Chondrocyte (in vitro differentiated cells): Measurements from ENCODE around the gene APRT. TPM values are rescaled to one million over a fixed set of nuclear protein-coding genes. Genes with fewer than 3 reads are reported as not detected.

Experiments
- DNase-seq: peaks from one replicate; pipeline ENCODE4 v3.0.0; 2021; ENCODE audit warnings: mixed read lengths, low spot score
- H3K27ac Mint-ChIP-seq: one replicate; pipeline ENCODE4 v1.8.0; 2021; ENCODE audit warnings: mild to moderate bottlenecking, moderate library complexity, mixed read lengths; ENCODE audit not compliant: unreplicated experiment
- H3K27me3 Mint-ChIP-seq: 2 replicates; pipeline ENCODE4 v1.8.0; 2021; ENCODE audit warnings: low read depth, mixed read lengths
- H3K36me3 Mint-ChIP-seq: 2 replicates; pipeline ENCODE4 v1.8.0; 2021; ENCODE audit warnings: low read depth, mixed read lengths
- H3K4me1 Mint-ChIP-seq: 2 replicates; pipeline ENCODE4 v1.8.0; 2021; ENCODE audit warnings: low read depth, mild to moderate bottlenecking, mixed read lengths
- H3K4me3 Mint-ChIP-seq: one replicate; pipeline ENCODE4 v1.8.0; 2021; ENCODE audit warnings: mild to moderate bottlenecking, moderate library complexity, mixed read lengths; ENCODE audit not compliant: unreplicated experiment
- H3K9me3 Mint-ChIP-seq: 2 replicates; pipeline ENCODE4 v1.8.0; 2021; ENCODE audit warnings: low read depth, mixed read lengths
- CTCF ChIP-seq: fragments of 200-600 bp; sonication (generic); IDR thresholded peaks from 2 replicates; pipeline ENCODE4 v1.5.0; 2021; ENCODE audit warnings: antibody characterized with exemption, mild to moderate bottlenecking, moderate library complexity
- total RNA-seq: library from RNA; stranded (reverse); gene quantifications from 3 replicates; pipeline ENCODE4 v1.2.1, GENCODE V29; 2021

The APRT gene
- total RNA-seq, 1 donor from 2014 or later = 68.8 TPM

GRCh38 chr16:88817785-88818574, 6.3 kb upstream of the APRT start:
- no peaks in the 10 kb centered on the region for H3K4me1 Mint-ChIP-seq
- no peak for TF ChIP-seq CTCF
- peaks cover 1% of the 10 kb centered on the region for H3K36me3 Mint-ChIP-seq
- H3K27ac Mint-ChIP-seq = no peak overlapping the region
- no peak for DNase-seq
- no peak overlapping the region for H3K4me3 Mint-ChIP-seq
- H3K9me3 Mint-ChIP-seq = no peaks in the 10 kb centered on the region
- no peaks in the 10 kb centered on the region for H3K27me3 Mint-ChIP-seq

GRCh38 chr16:88816736-88817535, 5.2 kb upstream of the APRT start:
- H3K27me3 Mint-ChIP-seq = no peaks in the 10 kb centered on the region
- no peak overlapping the region for H3K4me3 Mint-ChIP-seq
- H3K36me3 Mint-ChIP-seq = no peaks in the 10 kb centered on the region
- no peak for DNase-seq
- H3K27ac Mint-ChIP-seq = no peak overlapping the region
- no peak for TF ChIP-seq CTCF
- peaks cover 5% of the 10 kb centered on the region for H3K4me1 Mint-ChIP-seq
- no peaks in the 10 kb centered on the region for H3K9me3 Mint-ChIP-seq

GRCh38 chr16:88815901-88816589, 4.3 kb upstream of the APRT start:
- Mint-ChIP-seq H3K27me3 (no peaks in the 10 kb centered on the region), H3K4me3 (no peak overlapping the region), H3K9me3 (no peaks in the 10 kb centered on the region), H3K36me3 (no peaks in the 10 kb centered on the region), H3K27ac (no peak overlapping the region), H3K4me1 (peaks cover 6% of the 10 kb centered on the region)
- TF ChIP-seq CTCF = peak; percentile 83
- DNase-seq = no peak

GRCh38 chr16:88815227-88815626, 3.5 kb upstream of the APRT start:
- Mint-ChIP-seq H3K9me3 (no peaks in the 10 kb centered on the region), H3K36me3 (no peaks in the 10 kb centered on the region), H3K27me3 (no peaks in the 10 kb centered on the region), H3K4me3 (no peak overlapping the region), H3K4me1 (peaks cover 14% of the 10 kb centered on the region), H3K27ac (no peak overlapping the region)
- DNase-seq = no peak
- no peak for TF ChIP-seq CTCF

GRCh38 chr16:88814144-88814502, 2.4 kb upstream of the APRT start:
- H3K27ac Mint-ChIP-seq = no peak overlapping the region
- no peaks in the 10 kb centered on the region for H3K9me3 Mint-ChIP-seq
- no peak for DNase-seq
- no peak for TF ChIP-seq CTCF
- H3K36me3 Mint-ChIP-seq = no peaks in the 10 kb centered on the region
- no peaks in the 10 kb centered on the region for H3K27me3 Mint-ChIP-seq
- H3K4me3 Mint-ChIP-seq = no peak overlapping the region
- peaks cover 17% of the 10 kb centered on the region for H3K4me1 Mint-ChIP-seq
